ENCODE data around the gene VWA3B.

DNA sequence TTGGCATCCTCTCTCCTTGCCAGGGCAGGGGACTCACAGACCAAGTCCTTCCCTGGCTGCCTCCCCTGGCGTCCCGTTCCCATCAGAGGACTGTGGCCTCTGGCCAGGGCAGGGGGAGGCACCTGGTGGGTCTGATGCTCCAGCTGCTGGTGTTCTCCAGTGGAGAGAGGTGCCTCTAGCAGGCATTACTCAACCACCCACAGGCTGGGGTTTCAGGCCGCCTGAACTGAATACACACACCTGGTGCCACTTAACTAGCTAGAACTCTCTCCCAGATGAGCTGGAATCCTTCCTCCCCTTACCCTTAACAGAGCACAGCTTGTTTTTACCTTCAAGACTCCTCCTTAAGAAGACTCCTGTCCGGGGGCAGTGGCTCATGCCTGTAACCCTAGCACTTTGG is 221.6 kb downstream of the VWA3B start:
- TF ChIP-seq CTCF (conservative IDR thresholded peaks at IDR 0.05; ENCODE audit: low read length): no peak
- no peak for TF ChIP-seq EZH2phosphoT487 (IDR thresholded peaks at IDR 0.05; ENCODE audit: borderline replicate concordance, low read depth, low read length)
